Activated gamma-delta T cell treated with anti-CD3 and anti-CD28 coated beads, Interleukin-2, amount 50 U/mL, for 16 hours (primary cell): ENCODE data around the gene OR1N2.
"Not testable (repeated sequence)": the region's sequence is repeated elsewhere in the genome, so short reads cannot be mapped to it uniquely, and the experiment has no call there.

ENCODE experiments used
- DNase-seq: peaks from one replicate; pipeline ENCODE4 v3.0.0-alpha.2; 2020; ENCODE audit warnings: low read depth

Gene OR1N2, protein sequence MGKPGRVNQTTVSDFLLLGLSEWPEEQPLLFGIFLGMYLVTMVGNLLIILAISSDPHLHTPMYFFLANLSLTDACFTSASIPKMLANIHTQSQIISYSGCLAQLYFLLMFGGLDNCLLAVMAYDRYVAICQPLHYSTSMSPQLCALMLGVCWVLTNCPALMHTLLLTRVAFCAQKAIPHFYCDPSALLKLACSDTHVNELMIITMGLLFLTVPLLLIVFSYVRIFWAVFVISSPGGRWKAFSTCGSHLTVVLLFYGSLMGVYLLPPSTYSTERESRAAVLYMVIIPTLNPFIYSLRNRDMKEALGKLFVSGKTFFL

DNA sequence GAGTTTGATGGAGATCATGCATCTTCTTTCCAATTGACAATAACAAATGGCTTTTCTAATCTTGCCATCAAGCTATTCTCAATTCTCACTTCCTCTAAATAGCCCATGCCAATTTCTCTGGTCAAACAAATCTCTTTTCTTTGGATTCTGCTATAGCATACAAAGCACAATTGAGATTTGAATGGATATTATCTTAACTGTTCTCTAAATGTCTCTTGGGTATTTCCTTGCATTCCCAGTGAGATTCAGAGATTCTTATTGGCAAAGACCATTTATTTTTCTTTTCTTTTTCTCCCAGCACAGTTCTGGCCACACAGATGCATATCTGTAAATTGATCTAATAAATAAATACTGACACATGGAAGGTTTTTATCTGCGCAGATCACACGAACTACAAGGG lies at the start of gene OR1N2:
TSS of gene OR1N2 (plus strand) at position 301 of the 400 bp plus-strand sequence. CDS start 100 bp downstream, outside the sequence.
- no peak for DNase-seq

GRCh38 chr9:122506964-122507363 lies 45.9 kb upstream of the OR1N2 start:
- no peak for DNase-seq

DNA sequence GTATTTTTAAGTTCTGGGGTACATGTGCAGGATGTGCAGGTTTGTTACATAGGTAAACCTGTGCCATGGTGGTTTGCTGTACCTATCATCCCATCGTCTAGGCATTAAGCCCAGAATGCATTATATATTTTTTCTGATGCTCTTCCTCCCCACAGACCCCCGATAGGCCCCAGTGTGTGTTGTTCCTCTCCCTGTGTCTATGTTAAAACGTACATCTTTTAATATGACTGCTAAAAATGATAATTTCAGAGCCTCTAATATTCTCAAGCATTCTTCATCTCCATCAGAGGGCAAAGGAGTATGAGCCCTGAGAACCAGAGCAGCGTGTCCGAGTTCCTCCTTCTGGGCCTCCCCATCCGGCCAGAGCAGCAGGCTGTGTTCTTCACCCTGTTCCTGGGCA lies 42.4 kb upstream of the OR1N2 start, which contains the start of gene OR1J2:
TSS of gene OR1J2 (plus strand) at position 301 of the 400 bp plus-strand sequence. CDS start at position 301, 0 bp downstream.
- DNase-seq, result no peak

GRCh38 chr9:122518226-122518625 lies 34.7 kb upstream of the OR1N2 start:
- no peak for DNase-seq

GRCh38 chr9:122518841-122519240 lies 34.1 kb upstream of the OR1N2 start, which contains the start of gene OR1J4:
Gene OR1J4, plus strand, starts transcription at chr9:122519141. Its CDS starts 0 bp downstream, at chr9:122519141.
- no peak for DNase-seq

DNA sequence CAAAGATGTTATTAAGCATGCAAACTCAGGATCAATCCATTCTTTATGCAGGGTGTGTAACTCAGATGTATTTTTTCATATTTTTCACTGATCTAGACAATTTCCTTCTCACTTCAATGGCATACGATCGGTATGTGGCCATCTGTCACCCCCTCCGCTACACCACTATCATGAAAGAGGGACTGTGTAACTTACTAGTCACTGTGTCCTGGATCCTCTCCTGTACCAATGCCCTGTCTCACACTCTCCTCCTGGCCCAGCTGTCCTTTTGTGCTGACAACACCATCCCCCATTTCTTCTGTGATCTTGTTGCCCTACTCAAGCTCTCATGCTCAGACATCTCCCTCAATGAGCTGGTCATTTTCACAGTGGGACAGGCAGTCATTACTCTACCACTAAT lies 33.5 kb upstream of the OR1N2 start:
- no peak for DNase-seq

GRCh38 chr9:122526602-122527001 lies 26.3 kb upstream of the OR1N2 start:
- no peak for DNase-seq

DNA sequence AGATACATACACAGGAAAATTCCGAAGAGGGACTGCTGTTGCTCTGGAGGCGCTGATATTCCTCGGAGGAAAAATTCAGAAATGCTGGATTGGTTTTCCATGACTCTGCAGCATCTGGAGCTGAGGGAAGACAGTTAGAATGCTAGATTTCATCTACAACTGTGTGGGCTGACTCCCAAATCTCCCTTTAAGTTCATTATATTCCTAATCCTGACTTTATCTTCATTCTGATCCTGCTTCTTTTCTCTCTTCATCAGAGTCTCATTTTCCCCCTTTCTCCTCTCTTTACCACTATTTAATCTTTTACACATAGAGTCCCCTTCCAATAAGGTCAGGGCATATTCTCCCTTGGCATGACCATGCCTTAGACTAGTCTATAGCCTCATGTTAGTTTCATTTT lies 25.7 kb upstream of the OR1N2 start, which contains the start of gene OR1N1:
TSS of gene OR1N1 (minus strand) at position 101 of the 400 bp plus-strand sequence. CDS start at position 101, 0 bp downstream.
- no peak for DNase-seq

DNA sequence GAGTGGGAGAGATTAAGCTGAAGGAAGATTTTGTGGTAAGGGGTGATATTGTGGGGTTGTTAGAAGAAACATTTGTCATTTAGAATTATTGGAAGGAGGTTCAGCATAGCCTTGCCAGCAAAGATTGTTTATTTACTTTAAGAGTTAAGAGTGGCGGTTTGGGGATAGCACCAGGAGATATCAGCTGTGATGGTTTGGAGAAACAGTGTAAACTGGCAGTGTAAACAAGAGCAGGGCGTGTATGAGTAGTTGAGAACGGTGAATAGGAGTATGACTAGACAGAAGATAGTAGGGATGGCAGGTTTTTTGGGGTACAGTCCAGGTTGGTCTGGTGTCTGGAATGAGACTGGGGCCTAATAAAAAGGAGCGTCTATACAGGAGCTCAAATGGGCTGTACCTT lies 21.8 kb upstream of the OR1N2 start:
- DNase-seq, result not testable (repeated sequence)

- DNase-seq, result no peak
Observed at GRCh38 chr9:122536134-122536533, 16.8 kb upstream of the OR1N2 start.

DNA sequence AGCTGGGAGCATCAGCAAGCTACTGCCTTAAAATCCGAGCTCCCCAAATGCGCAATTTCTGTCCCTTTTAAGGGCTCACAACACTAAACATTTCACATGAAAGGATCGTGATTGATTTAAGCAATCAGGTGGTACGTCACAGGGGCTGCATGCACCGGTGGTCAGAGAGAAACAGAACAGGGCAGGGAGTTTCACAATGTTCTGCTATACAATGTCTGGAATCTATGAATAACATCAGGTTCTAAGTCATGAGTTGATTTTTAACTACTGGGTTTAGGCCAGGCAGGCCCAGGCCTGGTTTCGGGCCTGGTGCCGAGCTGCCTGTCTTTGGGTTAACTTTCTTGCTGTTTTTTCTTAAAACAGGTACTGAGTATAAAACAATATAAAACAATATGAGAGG lies 15.8 kb upstream of the OR1N2 start:
- not testable (repeated sequence) for DNase-seq

- no peak for DNase-seq
Observed at GRCh38 chr9:122538757-122539156, 14.2 kb upstream of the OR1N2 start.

DNA sequence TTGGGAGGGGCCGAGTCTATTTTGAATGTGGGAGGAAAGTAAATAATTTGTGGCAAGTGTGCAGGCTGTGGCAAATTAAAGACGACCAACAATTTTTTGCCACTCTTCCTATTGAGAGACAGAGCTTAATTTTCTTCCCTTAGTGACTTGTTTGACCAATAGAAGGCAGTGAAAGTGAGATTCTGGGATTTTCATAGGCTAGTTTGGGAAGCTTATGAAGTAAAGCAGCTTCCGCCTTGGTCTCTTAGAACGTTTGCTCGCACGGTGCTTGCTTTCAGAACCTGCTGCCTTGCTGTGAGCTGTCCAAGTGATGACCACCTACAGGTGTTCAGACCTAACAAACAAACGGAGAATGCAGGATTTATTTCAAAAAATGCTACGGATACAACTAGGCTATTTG lies 6.7 kb upstream of the OR1N2 start:
- DNase-seq, result no peak

DNA sequence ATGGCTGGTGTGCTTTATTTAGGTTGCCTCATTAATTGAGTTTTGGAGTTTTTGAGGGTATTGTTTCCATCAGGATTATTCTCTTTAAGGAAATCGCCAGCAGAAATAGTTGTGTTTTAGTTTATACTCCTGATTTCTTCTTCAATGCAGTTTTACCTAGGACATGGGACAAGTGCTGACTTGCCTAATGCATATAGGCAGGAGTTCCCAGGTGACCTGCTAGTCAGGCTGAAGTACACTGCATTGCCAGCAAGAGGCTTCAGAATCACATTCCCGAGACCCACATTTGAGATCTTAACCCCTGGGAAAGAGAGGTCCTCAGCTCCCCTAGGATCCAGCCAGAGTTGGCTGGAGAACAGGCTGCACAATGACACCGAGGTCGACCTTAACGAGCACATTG lies 1.5 kb upstream of the OR1N2 start:
- DNase-seq, result no peak

DNA sequence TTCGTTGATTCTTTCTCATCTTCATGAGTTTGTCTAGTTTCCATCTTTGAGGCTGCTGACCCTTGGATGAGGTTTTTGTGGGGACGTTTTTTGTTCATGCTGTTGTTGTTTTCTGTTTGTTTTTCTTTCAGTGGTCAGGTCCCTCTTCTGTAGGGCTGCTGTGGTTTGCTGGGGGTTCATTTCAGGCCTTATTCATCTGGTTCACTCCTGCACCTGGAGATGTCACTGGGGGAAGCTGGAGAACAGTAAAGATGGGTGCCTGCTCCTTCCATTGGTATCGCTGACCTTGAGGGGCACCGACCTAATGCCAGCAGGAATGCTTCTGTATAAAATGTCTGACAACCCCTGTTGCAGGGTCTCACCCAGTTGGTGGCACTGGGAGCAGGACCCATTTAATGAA lies 8.5 kb downstream of the OR1N2 start:
- no peak for DNase-seq

GRCh38 chr9:122562134-122562760 lies 9.3 kb downstream of the OR1N2 start:
- DNase-seq, result peak; percentile 9

DNA sequence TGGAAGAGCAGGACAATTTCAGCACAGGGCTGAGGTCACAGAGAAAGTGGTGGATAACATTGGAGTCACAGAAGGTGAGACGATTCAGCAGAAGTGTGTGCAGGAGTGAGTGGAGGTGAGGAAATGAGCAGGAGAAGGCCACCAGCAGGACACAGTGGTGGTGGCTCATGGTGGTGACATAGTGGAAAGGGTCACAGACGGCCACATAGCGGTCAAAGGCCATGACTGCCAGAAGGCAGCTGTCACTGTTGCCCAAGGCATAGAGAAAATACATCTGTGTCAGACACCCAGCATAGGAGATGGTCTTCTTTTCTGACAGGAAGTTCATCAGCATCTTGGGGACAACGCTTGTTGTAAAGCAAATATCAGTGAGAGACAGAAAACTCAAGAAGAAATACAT lies 15.0 kb downstream of the OR1N2 start:
- DNase-seq, result no peak

- DNase-seq, result no peak
Observed at GRCh38 chr9:122572456-122572855, 19.5 kb downstream of the OR1N2 start.

DNA sequence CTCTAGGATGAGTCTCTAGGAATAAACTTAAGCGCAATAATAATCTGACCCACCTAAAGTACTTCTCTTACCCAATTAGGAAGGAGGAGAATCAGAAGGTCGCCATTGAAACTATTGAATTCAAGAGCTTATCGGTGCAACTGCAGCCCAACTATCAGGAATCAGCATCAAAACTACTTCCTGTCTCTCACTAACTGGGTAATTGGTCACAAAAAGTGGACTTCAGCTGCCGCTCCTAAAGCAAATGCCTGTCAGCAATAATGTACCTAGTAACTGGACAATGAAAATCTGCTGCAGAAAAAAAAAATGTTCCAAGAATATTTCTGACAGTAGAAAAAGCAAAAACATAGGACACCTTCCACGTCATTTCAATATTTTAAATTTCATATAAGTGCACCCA lies 27.0 kb downstream of the OR1N2 start:
- no peak for DNase-seq

DNA sequence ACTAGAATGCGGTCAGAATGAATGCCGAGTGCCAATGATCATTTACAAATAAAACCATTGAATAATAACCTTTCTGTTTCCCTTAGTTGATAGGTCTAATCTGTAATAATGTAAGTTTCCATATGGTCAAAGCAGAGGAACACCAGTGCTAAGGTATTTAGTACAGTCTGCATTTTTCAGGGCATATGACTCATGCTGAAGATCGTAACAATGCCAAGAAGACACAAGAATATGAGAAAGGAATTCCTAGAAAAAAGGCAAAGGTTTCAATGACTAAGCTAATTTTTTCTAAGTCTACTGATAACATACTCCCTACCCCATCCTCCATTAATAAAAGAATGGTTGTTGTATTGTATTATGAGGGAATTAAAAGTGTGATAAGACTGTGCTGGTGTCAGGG lies 27.4 kb downstream of the OR1N2 start:
- no peak for DNase-seq

GRCh38 chr9:122583284-122583683 lies 30.4 kb downstream of the OR1N2 start, which contains the start of gene OR1L8:
Gene OR1L8, minus strand, starts transcription at chr9:122583384. Its CDS starts 14,907 bp downstream, at chr9:122568477.
- DNase-seq, result not testable (repeated sequence)
